Measurements from ENCODE around the gene BAIAP2.

Gene BAIAP2

DNA sequence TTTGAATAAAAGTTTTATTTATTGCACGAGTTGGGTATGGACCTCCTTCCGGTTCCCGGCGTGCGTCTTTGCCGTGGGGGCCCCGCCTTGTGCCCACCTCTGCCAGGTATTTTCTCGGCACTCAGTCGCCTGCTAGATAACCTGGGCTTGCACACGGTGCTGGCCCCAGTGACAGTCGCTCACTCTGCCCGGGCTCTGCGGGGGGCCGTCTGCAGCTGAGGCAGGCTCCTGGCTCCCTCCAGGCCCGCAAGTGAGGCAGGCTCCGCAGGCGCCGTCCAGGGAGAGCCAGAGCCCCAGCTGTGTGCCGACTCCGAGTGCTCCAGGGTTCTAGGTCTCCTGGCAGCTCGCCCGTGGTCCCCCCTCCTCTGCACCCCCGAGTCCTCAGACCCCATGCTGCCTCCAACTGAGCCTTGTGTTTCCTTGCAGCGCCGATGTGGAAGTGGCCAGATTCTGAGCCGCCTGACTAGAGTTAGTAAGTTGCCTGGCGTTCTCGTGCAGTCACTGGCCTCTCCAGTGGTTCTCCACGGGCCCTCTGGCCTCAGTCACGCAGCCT lies 75.6 kb downstream of the BAIAP2 start:
- DNase-seq (ENCODE audit: low read depth in 2 of 2): no peak

- DNase-seq (ENCODE audit: low read depth in 2 of 2): no peak
Observed at GRCh38 chr17:81111066-81111465, 76.1 kb downstream of the BAIAP2 start.

- DNase-seq (ENCODE audit: low read depth in 2 of 2): no peak
Observed at GRCh38 chr17:81112450-81112849, 77.5 kb downstream of the BAIAP2 start.

- no peak for DNase-seq (ENCODE audit: low read depth in 2 of 2)
Observed at GRCh38 chr17:81113158-81113724, 78.3 kb downstream of the BAIAP2 start.

DNA sequence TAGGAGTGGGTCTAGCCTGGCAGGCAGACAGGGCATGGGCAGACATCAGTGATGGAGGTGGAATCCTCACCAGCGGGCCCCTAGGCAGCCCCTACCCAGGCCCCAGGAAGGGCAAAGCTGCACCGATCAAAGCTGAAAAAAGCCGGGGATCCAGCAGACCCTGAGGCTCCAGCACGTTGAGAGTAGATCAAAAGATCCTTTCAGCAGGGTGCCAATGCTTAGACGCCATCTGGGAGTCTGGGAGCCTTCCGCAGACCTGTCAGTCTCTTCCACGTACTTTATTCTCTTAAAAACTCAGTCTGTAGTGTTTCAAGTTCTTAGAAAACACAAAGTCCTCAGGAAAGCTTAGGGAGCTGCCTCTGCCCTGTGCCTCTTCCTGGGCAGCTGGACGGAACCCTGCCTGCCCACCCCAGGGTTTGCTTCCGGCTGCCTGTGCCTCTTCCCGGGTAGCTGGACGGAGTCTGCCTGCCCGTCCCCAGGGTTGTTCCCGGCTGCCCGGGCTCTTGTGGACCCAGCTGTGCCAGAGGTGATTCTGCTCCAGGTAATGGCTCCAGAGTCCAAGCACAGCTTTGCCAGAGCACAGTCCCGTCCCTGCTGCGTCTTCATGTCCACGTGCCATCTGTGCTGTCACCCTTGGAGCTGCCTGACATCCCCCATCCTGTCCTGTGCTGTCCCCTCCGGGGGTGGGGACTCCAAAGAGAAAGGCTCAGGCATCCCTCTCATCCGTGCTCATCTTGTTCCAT lies 79.6 kb downstream of the BAIAP2 start:
- DNase-seq (ENCODE audit: low read depth in 2 of 2): no peak

GRCh38 chr17:81115219-81115618 lies 80.3 kb downstream of the BAIAP2 start:
- no peak for DNase-seq (ENCODE audit: low read depth in 2 of 2)

- DNase-seq (ENCODE audit: low read depth in 2 of 2): no peak
Observed at GRCh38 chr17:81115749-81116464, 81.0 kb downstream of the BAIAP2 start.

DNA sequence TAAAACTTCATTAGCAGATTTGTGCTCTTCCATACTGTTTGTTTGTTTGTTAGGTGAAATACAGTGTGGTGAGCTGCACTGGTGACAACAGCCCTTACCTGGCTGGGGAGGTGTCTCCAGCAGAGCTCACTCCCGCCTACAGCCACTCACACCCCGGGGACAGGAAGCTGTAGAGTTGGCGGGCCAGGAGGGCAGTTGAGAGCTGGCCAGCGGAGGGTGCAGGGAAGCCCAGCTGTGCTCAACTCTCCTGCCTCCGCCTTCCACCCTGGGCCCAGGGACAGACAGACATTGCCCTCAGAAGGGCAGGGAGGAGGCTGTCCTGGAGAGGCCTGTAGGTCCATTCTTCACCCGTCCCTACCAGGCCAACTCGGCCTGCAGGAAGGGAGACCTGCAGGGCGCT lies 81.8 kb downstream of the BAIAP2 start:
- no peak for DNase-seq (ENCODE audit: low read depth in 2 of 2)

DNA sequence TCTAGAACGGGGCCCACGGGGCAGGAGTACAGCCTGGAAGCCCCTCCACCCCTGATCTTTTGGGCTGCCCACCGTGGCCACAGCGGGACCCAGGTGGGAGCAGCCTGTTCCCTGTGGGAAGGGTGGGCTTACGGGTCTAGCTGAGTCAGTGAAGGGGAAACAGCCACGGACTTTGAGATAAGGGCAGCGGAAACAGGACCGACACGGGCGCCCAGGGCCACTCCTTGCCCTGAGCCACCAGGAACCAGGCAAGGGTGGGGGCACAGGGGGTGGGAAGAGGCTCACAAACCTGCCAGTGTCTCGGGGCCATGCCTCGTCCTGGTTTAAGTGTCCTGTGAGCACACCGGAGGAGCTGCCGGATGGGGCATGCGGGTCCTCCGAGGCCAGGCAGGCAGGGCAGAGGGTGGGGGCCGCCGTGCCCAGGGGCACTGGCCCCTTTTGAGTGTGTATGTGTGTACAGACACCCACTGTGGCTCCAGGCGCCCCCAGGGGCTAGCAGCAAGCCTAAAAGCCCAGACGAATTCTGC lies 82.8 kb downstream of the BAIAP2 start:
- DNase-seq (ENCODE audit: low read depth in 2 of 2): no peak

- DNase-seq (ENCODE audit: low read depth in 2 of 2): no peak
Observed at GRCh38 chr17:81118308-81119221, 83.6 kb downstream of the BAIAP2 start.

GRCh38 chr17:81119223-81120148 lies 84.5 kb downstream of the BAIAP2 start:
- DNase-seq (ENCODE audit: low read depth in 2 of 2): peak; percentile 54 to 59

- no peak for DNase-seq (ENCODE audit: low read depth in 2 of 2)
Observed at GRCh38 chr17:81120149-81120484, 85.2 kb downstream of the BAIAP2 start.

- DNase-seq (ENCODE audit: low read depth in 2 of 2): no peak
Observed at GRCh38 chr17:81120695-81121621, 86.0 kb downstream of the BAIAP2 start.

GRCh38 chr17:81121841-81122733 lies 87.1 kb downstream of the BAIAP2 start:
- no peak for DNase-seq (ENCODE audit: low read depth in 2 of 2)

DNA sequence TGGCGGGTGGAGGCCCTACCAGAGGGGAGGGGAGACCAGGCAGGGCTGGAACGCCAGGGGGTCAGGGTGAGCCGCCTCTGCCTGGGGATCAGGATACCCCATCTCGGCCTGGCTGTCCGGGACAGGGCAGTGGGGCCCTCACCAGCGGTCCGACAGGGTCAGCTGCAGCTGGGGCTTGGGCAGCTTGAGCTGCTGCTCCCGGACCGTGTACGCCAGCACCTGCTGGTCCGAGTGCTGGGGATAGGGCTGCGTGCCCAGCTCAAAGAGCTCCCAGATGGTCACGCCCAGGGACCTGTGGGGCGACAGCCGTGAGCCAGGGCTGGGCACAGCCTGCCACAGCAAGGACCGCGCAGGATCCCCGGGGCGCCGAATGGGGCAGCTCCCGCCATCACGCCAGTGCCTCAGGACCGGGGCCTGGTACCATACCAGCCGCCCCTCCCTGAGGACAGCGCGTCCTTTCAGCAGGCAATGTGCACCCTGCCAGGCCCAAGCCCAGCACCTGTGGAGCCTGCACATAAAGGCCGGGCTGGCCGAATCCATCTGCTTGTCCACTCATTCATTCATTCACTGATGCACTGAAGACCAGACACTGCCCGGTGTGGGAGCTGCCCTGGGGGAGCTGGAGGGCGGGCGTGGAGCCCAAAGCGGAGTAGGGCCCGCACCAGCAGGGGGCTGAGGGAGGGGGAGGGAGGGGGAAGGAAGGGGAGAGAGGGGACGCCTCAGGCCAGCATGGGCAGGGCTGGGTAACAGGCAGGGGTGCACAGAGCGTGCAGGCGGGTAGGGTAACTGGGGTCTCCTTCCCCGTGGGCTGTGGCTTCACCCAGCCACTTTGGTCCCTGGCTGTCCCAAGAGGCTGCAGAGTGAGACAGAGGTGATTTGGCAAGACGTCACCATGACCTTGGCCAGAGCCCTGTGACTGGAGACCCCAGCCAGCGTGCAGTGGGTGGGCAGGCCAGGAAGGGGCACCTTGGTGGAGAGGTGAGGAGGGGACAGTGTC lies 88.4 kb downstream of the BAIAP2 start:
- no peak for DNase-seq (ENCODE audit: low read depth in 2 of 2)

DNA sequence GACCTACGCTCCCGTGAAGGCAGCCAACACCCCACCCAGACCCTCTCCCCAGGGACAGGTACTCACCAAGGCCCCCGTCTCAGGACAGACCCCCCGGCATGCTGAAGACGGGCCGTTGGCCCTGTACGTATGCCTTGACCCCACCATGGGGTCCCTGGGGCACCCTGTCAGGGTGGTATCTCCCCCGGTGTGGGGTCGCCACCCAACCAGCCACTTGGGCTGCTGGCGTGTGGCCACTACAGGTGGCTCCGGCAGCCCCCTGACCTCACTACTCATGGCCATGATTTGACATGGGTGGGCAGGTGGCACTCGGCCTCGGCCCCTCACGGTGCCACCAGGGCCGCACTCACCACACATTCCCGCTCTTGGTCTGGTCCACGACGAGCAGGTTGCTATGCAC lies 89.4 kb downstream of the BAIAP2 start:
- no peak for DNase-seq (ENCODE audit: low read depth in 2 of 2)

DNA sequence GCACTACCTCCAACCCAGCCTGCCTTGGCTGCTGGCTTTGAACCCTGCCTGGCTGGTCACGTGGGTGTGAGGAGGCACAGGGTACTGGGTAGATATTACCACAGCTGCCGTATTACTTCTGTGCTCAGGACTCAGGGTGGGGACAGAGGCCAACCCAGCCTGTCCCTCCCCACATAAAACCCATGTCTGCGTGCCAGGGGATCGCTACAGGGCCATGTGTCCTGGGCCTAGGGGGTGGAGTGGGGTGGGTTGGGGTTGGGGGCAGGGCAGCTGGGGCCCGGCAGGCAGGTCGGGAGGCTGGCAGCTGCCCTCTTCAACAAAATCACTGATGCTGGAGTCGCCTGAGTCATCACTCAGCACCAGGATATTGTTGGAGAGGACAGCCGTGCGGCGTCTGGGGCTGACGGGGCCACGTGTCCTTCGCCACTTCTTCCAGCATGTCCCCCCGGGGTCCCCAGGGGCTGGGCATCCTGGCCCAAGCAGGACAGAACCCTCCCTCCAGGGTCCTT lies 90.7 kb downstream of the BAIAP2 start:
- no peak for DNase-seq (ENCODE audit: low read depth in 2 of 2)
